Parathyroid adenoma (tissue), 2 donors: ENCODE results near the gene SET.

ENCODE experiments used
- H2AFZ ChIP-seq: fragments of 300-600 bp; sonication (generic); one replicate; pipeline ENCODE4 v1.7.0; 2017; ENCODE audit warnings: antibody characterized with exemption, mild to moderate bottlenecking
- H3K27ac ChIP-seq: fragments of 300-600 bp; sonication (generic); one replicate; pipeline ENCODE4 v1.7.0; 2017
- H3K27me3 ChIP-seq: fragments of 300-600 bp; sonication (generic); one replicate; pipeline ENCODE4 v1.7.0; 2017; ENCODE audit warnings: low read length; ENCODE audit not compliant: control insufficient read depth, insufficient read depth
- H3K36me3 ChIP-seq: fragments of 300-600 bp; sonication (generic); one replicate; pipeline ENCODE4 v1.7.0; 2017; ENCODE audit warnings: low read length; ENCODE audit not compliant: control insufficient read depth, insufficient read depth
- H3K4me1 ChIP-seq: fragments of 300-600 bp; sonication (generic); one replicate; pipeline ENCODE4 v1.7.0; 2017; ENCODE audit warnings: control low read depth
- H3K4me2 ChIP-seq: fragments of 300-600 bp; sonication (generic); one replicate; pipeline ENCODE4 v1.7.0; 2017; ENCODE audit warnings: low read length
- H3K4me3 ChIP-seq: fragments of 300-600 bp; sonication (generic); one replicate; pipeline ENCODE4 v1.7.0; 2017; ENCODE audit warnings: low read depth, low read length
- H3K79me2 ChIP-seq: fragments of 300-600 bp; sonication (generic); one replicate; pipeline ENCODE4 v1.7.0; 2017; ENCODE audit warnings: control low read depth
- H3K9ac ChIP-seq: fragments of 300-600 bp; sonication (generic); one replicate; pipeline ENCODE4 v1.7.0; 2017; ENCODE audit warnings: mild to moderate bottlenecking
- H3K9me3 ChIP-seq: fragments of 300-600 bp; sonication (generic); one replicate; pipeline ENCODE4 v1.7.0; 2017; ENCODE audit warnings: low read length; ENCODE audit not compliant: control insufficient read depth
- CTCF ChIP-seq: fragments of 300-600 bp; sonication (generic); IDR thresholded peaks from one replicate; pipeline ENCODE4 v1.7.0; 2017; ENCODE audit warnings: antibody characterized with exemption, mild to moderate bottlenecking
- donor health status: primary hyperparathyroidism.

SET gene

GRCh38 chr9:128718475-128718874 lies 29.5 kb downstream of the SET start:
- Histone ChIP-seq H3K4me3 (no peak overlapping the region), H3K79me2 (no peaks in the 10 kb centered on the region), H3K4me2 (no peak overlapping the region), H3K27ac (no peak overlapping the region), H3K9ac (no peak overlapping the region), H3K4me1 (no peaks in the 10 kb centered on the region), H2AFZ (no peak overlapping the region), H3K27me3 (no peaks in the 10 kb centered on the region), H3K9me3 (no peaks in the 10 kb centered on the region), H3K36me3 (no peaks in the 10 kb centered on the region)
- TF ChIP-seq CTCF = no peak

- H3K9ac ChIP-seq = no peak overlapping the region
- peaks cover 5% of the 10 kb centered on the region for H3K4me1 ChIP-seq
- no peaks in the 10 kb centered on the region for H3K9me3 ChIP-seq
- no peak overlapping the region for H2AFZ ChIP-seq
- no peak overlapping the region for H3K4me2 ChIP-seq
- H3K27me3 ChIP-seq = no peaks in the 10 kb centered on the region
- H3K4me3 ChIP-seq = no peak overlapping the region
- no peak overlapping the region for H3K27ac ChIP-seq
- TF ChIP-seq CTCF = no peak
- H3K79me2 ChIP-seq = no peaks in the 10 kb centered on the region
- H3K36me3 ChIP-seq = no peaks in the 10 kb centered on the region
Measured at GRCh38 chr9:128719919-128720605, 31.0 kb downstream of the SET start.

- Histone ChIP-seq H3K4me3 (no peak overlapping the region), H3K27me3 (no peaks in the 10 kb centered on the region), H2AFZ (no peak overlapping the region), H3K9me3 (no peaks in the 10 kb centered on the region), H3K79me2 (no peaks in the 10 kb centered on the region), H3K4me2 (no peak overlapping the region), H3K36me3 (no peaks in the 10 kb centered on the region), H3K27ac (no peak overlapping the region), H3K9ac (no peak overlapping the region), H3K4me1 (peaks cover 5% of the 10 kb centered on the region)
- TF ChIP-seq CTCF = no peak
Measured at GRCh38 chr9:128720841-128721486, 31.9 kb downstream of the SET start.

- no peaks in the 10 kb centered on the region for H3K27me3 ChIP-seq
- H3K9ac ChIP-seq = no peak overlapping the region
- no peak overlapping the region for H2AFZ ChIP-seq
Measured at GRCh38 chr9:128721487-128722010, 32.5 kb downstream of the SET start.

More at GRCh38 chr9:128721487-128722010, 32.5 kb downstream of the SET start:
- H3K79me2 ChIP-seq = no peaks in the 10 kb centered on the region
- peaks cover 5% of the 10 kb centered on the region for H3K4me1 ChIP-seq
- H3K36me3 ChIP-seq = no peaks in the 10 kb centered on the region
- H3K9me3 ChIP-seq = no peaks in the 10 kb centered on the region
- H3K4me2 ChIP-seq = no peak overlapping the region
- no peak overlapping the region for H3K27ac ChIP-seq
- no peak for TF ChIP-seq CTCF
- no peak overlapping the region for H3K4me3 ChIP-seq
